ENCODE data around the gene ARFRP1. TPM values are rescaled to one million over a fixed set of nuclear protein-coding genes. Genes with fewer than 3 reads are reported as not detected.
"Not testable (repeated sequence)": the region's sequence is repeated elsewhere in the genome, so short reads cannot be mapped to it uniquely, and the experiment has no call there.

ARFRP1 gene
- total RNA-seq, 2 donors from 2014 or later, result 35.3 to 76.9 TPM

DNA sequence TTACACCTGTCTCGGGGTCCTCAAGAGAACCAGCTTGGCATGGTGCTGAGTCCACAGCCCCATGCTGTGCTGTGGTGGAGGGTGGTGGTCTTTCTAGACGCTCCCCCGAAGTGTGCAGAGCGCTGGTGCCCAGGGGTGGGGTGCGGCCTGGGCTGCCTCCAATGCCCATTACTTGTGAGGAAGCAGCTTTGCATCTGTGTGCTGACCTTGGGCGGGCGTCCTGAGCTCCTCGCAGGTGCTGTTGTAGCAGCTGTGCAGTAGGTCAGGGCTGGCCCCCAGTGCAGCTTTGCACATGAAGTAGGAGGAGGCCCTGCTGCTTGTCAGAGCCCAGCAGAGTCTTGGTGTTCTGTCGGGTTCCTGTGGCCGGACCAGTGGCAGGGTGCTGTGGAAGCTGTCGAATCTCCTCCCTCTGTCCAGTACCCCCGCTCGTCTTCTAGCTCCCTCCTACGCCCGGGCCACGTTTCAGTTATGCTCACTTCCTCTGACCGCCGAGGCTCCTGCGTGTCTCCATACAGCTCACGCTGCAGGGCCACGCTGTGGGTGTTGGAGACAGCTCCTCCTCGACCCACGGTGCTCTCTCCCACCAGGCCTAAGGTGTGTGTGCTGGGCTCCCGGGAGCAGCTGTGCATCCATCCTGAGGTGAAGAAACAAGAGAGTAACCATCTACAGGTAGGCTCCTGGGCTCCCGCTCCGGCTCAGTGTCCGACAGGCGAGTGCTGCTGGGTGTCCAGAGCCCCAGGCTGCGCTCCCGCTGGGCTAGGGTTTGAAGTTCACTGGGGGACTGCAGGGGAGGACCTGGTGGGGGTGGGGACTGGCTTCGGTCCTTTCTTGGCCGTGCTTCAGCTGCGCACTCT lies 45.6 kb downstream of the ARFRP1 start:
- peaks cover 9% of the 10 kb centered on the region for H3K4me1 ChIP-seq
- H3K4me3 ChIP-seq, result no peak overlapping the region
- TF ChIP-seq, protein P1, sequence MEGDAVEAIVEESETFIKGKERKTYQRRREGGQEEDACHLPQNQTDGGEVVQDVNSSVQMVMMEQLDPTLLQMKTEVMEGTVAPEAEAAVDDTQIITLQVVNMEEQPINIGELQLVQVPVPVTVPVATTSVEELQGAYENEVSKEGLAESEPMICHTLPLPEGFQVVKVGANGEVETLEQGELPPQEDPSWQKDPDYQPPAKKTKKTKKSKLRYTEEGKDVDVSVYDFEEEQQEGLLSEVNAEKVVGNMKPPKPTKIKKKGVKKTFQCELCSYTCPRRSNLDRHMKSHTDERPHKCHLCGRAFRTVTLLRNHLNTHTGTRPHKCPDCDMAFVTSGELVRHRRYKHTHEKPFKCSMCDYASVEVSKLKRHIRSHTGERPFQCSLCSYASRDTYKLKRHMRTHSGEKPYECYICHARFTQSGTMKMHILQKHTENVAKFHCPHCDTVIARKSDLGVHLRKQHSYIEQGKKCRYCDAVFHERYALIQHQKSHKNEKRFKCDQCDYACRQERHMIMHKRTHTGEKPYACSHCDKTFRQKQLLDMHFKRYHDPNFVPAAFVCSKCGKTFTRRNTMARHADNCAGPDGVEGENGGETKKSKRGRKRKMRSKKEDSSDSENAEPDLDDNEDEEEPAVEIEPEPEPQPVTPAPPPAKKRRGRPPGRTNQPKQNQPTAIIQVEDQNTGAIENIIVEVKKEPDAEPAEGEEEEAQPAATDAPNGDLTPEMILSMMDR (IDR thresholded peaks at IDR 0.05), result no peak
- intact Hi-C loops (cut with DNase I), result no loop called here
- H3K27ac ChIP-seq, result no peak overlapping the region
- DNase-seq, result no peak
- H3K9me3 ChIP-seq, result no peaks in the 10 kb centered on the region
- no peak overlapping the region for H3K9ac ChIP-seq (ENCODE audit: low read depth in 2 of 2, low read length in 2 of 2)
- H3K27me3 ChIP-seq, result no peaks in the 10 kb centered on the region
- no peaks in the 10 kb centered on the region for H3K36me3 ChIP-seq

DNA sequence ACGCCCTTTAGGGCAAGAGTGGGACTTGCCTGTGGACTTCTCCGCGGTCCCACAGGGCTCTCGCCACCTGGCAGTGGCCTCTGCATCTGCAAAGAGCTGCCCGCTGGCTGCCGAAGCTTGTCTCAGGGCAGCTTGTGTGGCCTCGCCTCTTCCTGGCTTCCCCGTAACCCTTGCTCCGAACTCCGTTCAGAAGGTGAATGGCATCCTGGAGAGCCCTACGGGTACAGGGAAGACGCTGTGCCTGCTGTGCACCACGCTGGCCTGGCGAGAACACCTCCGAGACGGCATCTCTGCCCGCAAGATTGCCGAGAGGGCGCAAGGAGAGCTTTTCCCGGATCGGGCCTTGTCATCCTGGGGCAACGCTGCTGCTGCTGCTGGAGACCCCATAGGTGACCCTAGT lies 46.7 kb downstream of the ARFRP1 start:
- Histone ChIP-seq H3K27me3 (no peaks in the 10 kb centered on the region), H3K4me1 (peaks cover 9% of the 10 kb centered on the region), H3K27ac (no peak overlapping the region), H3K4me3 (no peak overlapping the region), H3K36me3 (no peaks in the 10 kb centered on the region), H3K9ac (ENCODE audit: low read depth in 2 of 2, low read length in 2 of 2) (no peak overlapping the region), H3K9me3 (no peaks in the 10 kb centered on the region)
- intact Hi-C loops (cut with DNase I), result no loop called here
- no peak for DNase-seq
- TF ChIP-seq, protein P1 (IDR thresholded peaks at IDR 0.05), result no peak

DNA sequence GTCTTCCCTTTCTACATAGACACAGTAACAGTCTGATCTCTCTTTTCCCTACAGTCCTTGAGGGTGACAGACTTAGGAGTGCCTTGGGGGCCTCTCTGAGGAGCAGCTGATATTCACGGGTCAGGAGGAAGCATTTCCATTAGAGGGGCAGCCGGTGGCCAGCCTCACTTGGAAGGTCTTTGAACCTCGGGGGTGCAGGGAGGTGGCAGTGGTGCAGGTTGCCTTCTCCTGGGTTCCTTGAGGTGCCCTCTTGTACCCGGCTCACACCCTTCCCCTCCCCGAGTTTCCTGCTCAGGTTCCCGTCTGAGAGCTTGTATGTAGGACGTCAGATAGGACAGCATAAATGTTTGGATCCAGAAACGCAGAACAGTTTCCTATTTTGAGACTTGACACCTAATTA lies 47.2 kb downstream of the ARFRP1 start:
- H3K4me1 ChIP-seq, result peaks cover 9% of the 10 kb centered on the region
- H3K27me3 ChIP-seq, result no peaks in the 10 kb centered on the region
- no peak overlapping the region for H3K4me3 ChIP-seq
- intact Hi-C loops (cut with DNase I), result no loop called here
- DNase-seq, result no peak
- H3K27ac ChIP-seq, result no peak overlapping the region
- H3K9me3 ChIP-seq, result no peaks in the 10 kb centered on the region
- TF ChIP-seq, protein P1 (IDR thresholded peaks at IDR 0.05), result no peak
- no peaks in the 10 kb centered on the region for H3K36me3 ChIP-seq
- no peak overlapping the region for H3K9ac ChIP-seq (ENCODE audit: low read depth in 2 of 2, low read length in 2 of 2)

DNA sequence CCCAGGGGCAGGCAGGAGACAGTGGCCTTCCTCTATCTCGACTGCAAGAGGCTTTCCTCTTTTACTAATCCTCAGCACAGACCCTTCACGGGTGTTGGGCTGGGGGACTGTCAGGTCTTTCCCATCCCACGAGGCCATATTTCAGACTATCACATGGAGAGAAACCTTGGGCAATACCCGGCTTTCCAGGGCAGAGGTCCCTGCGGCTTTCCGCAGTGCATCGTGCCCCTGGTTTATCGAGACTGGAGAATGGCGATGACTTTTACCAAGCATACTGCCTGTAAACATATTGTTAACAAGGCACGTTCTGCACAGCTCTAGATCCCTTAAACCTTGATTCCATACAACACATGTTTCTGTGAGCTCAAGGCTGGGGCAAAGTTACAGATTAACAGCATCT lies 47.6 kb downstream of the ARFRP1 start:
- H3K27me3 ChIP-seq; H3K36me3 ChIP-seq; H3K27ac ChIP-seq; H3K4me1 ChIP-seq; H3K9ac ChIP-seq (ENCODE audit: low read depth in 2 of 2, low read length in 2 of 2); H3K9me3 ChIP-seq; H3K4me3 ChIP-seq; intact Hi-C loops (cut with DNase I); DNase-seq: not testable (repeated sequence)

DNA sequence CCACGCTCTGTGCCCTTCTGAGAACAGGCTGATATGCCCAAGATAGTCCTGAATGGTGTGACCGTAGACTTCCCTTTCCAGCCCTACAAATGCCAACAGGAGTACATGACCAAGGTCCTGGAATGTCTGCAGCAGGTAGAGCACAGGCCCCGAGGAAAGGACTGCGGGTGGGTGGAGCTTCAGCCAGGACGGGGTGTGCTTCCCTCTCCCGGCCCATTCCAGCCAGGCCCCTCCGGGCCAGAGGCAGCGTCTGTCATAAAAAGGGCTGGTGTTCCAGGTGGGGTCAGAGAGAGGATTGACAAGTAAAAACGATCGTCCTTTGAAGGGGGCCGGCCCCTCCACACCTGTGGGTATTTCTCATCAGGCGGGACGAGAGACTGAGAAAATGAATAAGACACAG lies 48.4 kb downstream of the ARFRP1 start:
- no peaks in the 10 kb centered on the region for H3K27me3 ChIP-seq
- TF ChIP-seq, protein P1 (IDR thresholded peaks at IDR 0.05), result no peak
- intact Hi-C loops (cut with DNase I), result no loop called here
- DNase-seq, result no peak
- peak overlapping the region in 1 of 2 donors; percentile 88 for H3K9ac ChIP-seq (ENCODE audit: low read depth in 2 of 2, low read length in 2 of 2)
- H3K36me3 ChIP-seq, result no peaks in the 10 kb centered on the region
- peak overlapping the region; percentile 59 for H3K27ac ChIP-seq
- no peaks in the 10 kb centered on the region for H3K9me3 ChIP-seq
- peaks cover 9% of the 10 kb centered on the region for H3K4me1 ChIP-seq
- H3K4me3 ChIP-seq, result peak overlapping the region; percentile 69

DNA sequence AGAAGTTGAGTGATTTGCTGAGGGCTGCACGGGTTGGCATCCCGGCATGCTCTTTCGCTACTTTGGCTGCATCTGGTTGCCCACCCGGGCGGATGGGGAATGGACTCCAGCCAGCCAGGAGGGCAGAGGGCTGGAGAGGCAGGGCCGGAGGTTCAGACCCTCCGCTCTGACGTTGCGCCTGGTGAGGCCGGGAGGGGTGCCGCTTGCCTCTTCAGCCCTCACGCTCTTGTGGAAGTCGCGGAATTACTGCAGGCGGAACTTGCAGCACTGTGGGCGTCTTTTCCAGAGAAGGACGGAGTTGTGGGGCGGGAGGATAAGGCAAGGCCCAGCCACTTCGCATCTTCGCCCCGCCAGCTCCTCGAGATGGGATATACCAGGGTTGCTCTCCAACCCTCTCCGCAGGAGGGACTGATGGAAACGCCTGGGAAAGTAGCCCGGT lies 49.0 kb downstream of the ARFRP1 start:
- H3K9me3 ChIP-seq, result no peaks in the 10 kb centered on the region
- peak overlapping the region; percentile 59 for H3K27ac ChIP-seq
- H3K4me3 ChIP-seq, result peak overlapping the region; percentile 69
- H3K27me3 ChIP-seq, result no peaks in the 10 kb centered on the region
- peaks cover 9% of the 10 kb centered on the region for H3K4me1 ChIP-seq
- no peak for DNase-seq
- intact Hi-C loops (cut with DNase I), result no loop called here
- H3K36me3 ChIP-seq, result no peaks in the 10 kb centered on the region
- H3K9ac ChIP-seq (ENCODE audit: low read depth in 2 of 2, low read length in 2 of 2), result peak overlapping the region; percentile 63 to 88
- TF ChIP-seq, protein P1 (IDR thresholded peaks at IDR 0.05), result no peak
